ENCODE results near the gene GRID2. TPM values are rescaled to one million over a fixed set of nuclear protein-coding genes. Genes with fewer than 3 reads are reported as not detected.

The GRID2 gene
- total and polyA plus RNA-seq, 10 of the 15 experiments (the other 5 are each of a cell fraction or from before 2014, with no cell fraction given) = not detected

DNA sequence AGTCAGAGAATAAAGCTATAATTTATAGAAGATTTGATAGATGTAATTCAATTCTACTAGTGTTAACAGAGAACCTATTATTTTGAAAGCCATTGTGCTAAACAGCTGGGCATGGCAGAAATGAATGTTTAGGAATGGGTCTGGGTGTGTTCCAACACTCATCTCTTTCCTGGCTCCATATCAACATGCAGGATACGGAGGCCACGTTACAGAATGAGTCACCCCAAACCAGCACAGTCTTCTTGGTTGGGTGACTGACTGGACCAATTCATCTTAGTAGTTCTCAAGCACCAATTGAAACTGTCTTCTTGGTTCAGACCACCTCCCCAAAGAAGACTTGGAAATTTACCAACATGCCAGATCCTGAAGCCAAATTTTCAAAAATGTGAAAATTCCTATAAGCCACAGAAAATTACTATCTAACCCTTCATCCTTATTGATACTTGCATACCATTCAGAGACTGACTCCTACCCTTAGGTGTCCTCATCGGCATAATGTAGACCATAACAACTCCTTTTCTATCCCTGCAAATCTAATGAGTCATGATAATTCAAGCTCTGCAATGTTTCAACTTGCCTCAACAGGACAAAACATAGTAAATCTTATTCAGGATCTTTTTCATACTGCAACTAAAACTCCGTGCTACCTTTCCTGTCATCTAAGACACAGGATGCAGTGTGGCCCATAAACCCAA lies 1472.8 kb downstream of the GRID2 start:
- no TSS peak for BruUV-seq (replicated peaks)
- WGBS (ENCODE audit: insufficient coverage, insufficient replicate concordance, low lambda C conversion rate, missing lambda C conversion rate) = 23% methylated on average over 4 of the region's 4 CpGs
- ATAC-seq (no peak), FAIRE-seq (no peak), DNase-seq (ENCODE audit: low read depth, low spot score) (no peak)
- in situ Hi-C loops (cut with MboI) (loop anchor here (25.0 kb wide), 1 partner anchor 361 kb away; no protein-coding TSS in a partner anchor), intact Hi-C loops (cut with micrococcal nuclease; ENCODE audit: unreplicated experiment) (no loop called here)
- Histone ChIP-seq H3K36me3 (ENCODE audit: control insufficient read depth in 2 of 2, insufficient read depth in 2 of 2, low read length in 1 of 2) (no peaks in the 10 kb centered on the region), H3K4me2 (ENCODE audit: control insufficient read depth, insufficient read depth) (no peak overlapping the region), H2AFZ (ENCODE audit: control insufficient read depth, low read depth, low read length) (no peak overlapping the region), H3K79me2 (ENCODE audit: control insufficient read depth, insufficient read depth, low read length) (no peaks in the 10 kb centered on the region), H3K27ac (ENCODE audit: control insufficient read depth, insufficient read depth) (no peak overlapping the region), H3K9me3 (replicated peaks; ENCODE audit: control insufficient read depth, insufficient read depth, low read length) (no peaks in the 10 kb centered on the region), H3K27me3 (replicated peaks in 1 of 2; ENCODE audit: control insufficient read depth in 2 of 2, insufficient read depth in 2 of 2, low read length in 1 of 2) (no peaks in the 10 kb centered on the region), H3K4me1 (ENCODE audit: control insufficient read depth, insufficient read depth, low read length) (no peaks in the 10 kb centered on the region), H4K20me1 (ENCODE audit: control insufficient read depth, insufficient read depth) (no peaks in the 10 kb centered on the region), H3K9ac (ENCODE audit: control insufficient read depth, insufficient read depth, low read length) (no peak overlapping the region), H3K4me3 (no peak overlapping the region)
- ChIA-PET RAD21 (ENCODE audit: unreplicated experiment) (no interaction called here), POLR2A (no interaction called here), CTCF (interaction anchor here (1.3 to 2.9 kb wide), 5 partner anchors 9 to 66 kb away, joined by 3 to 9 read pairs (median 5); no protein-coding TSS in a partner anchor), SMC1A (ENCODE audit: uncharacterized antibody, unreplicated experiment) (interaction anchor here (0.8 to 1.1 kb wide), 3 partner anchors 8 to 15 kb away, joined by 3 read pairs; no protein-coding TSS in a partner anchor)
- TF ChIP-seq, protein P1, sequence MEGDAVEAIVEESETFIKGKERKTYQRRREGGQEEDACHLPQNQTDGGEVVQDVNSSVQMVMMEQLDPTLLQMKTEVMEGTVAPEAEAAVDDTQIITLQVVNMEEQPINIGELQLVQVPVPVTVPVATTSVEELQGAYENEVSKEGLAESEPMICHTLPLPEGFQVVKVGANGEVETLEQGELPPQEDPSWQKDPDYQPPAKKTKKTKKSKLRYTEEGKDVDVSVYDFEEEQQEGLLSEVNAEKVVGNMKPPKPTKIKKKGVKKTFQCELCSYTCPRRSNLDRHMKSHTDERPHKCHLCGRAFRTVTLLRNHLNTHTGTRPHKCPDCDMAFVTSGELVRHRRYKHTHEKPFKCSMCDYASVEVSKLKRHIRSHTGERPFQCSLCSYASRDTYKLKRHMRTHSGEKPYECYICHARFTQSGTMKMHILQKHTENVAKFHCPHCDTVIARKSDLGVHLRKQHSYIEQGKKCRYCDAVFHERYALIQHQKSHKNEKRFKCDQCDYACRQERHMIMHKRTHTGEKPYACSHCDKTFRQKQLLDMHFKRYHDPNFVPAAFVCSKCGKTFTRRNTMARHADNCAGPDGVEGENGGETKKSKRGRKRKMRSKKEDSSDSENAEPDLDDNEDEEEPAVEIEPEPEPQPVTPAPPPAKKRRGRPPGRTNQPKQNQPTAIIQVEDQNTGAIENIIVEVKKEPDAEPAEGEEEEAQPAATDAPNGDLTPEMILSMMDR (IDR thresholded peaks at IDR 0.05 in 2 of 3, conservative IDR thresholded peaks at IDR 0.05 in 1 of 3; ENCODE audit: control insufficient read depth in 2 of 3, extremely low read depth in 1 of 3, insufficient read depth in 1 of 3, low read depth in 3 of 3, low read length in 3 of 3) = no peak
- TF ChIP-seq, protein P2, sequence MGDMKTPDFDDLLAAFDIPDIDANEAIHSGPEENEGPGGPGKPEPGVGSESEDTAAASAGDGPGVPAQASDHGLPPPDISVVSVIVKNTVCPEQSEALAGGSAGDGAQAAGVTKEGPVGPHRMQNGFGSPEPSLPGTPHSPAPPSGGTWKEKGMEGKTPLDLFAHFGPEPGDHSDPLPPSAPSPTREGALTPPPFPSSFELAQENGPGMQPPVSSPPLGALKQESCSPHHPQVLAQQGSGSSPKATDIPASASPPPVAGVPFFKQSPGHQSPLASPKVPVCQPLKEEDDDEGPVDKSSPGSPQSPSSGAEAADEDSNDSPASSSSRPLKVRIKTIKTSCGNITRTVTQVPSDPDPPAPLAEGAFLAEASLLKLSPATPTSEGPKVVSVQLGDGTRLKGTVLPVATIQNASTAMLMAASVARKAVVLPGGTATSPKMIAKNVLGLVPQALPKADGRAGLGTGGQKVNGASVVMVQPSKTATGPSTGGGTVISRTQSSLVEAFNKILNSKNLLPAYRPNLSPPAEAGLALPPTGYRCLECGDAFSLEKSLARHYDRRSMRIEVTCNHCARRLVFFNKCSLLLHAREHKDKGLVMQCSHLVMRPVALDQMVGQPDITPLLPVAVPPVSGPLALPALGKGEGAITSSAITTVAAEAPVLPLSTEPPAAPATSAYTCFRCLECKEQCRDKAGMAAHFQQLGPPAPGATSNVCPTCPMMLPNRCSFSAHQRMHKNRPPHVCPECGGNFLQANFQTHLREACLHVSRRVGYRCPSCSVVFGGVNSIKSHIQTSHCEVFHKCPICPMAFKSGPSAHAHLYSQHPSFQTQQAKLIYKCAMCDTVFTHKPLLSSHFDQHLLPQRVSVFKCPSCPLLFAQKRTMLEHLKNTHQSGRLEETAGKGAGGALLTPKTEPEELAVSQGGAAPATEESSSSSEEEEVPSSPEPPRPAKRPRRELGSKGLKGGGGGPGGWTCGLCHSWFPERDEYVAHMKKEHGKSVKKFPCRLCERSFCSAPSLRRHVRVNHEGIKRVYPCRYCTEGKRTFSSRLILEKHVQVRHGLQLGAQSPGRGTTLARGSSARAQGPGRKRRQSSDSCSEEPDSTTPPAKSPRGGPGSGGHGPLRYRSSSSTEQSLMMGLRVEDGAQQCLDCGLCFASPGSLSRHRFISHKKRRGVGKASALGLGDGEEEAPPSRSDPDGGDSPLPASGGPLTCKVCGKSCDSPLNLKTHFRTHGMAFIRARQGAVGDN (IDR thresholded peaks at IDR 0.05) = no peak
- TF ChIP-seq SMAD1 (IDR thresholded peaks at IDR 0.05; ENCODE audit: low read depth, partially characterized antibody) = no peak
- no peak for TF ChIP-seq EP300 (IDR thresholded peaks at IDR 0.05; ENCODE audit: borderline replicate concordance in 1 of 2, control insufficient read depth in 1 of 2, low read depth in 2 of 2, low read length in 2 of 2)
- TF ChIP-seq MYB (IDR thresholded peaks at IDR 0.05; ENCODE audit: borderline replicate concordance, low read depth, low read length) = no peak
- TF ChIP-seq TCF7 (IDR thresholded peaks at IDR 0.05; ENCODE audit: borderline replicate concordance) = no peak
- TF ChIP-seq ZNF622 (IDR thresholded peaks at IDR 0.05) = no peak
- no peak for TF ChIP-seq FOXK2 (IDR thresholded peaks at IDR 0.05)
- TF ChIP-seq CBX3 (IDR thresholded peaks at IDR 0.05; ENCODE audit: borderline replicate concordance, low read depth) = no peak
- TF ChIP-seq TAF1 (IDR thresholded peaks at IDR 0.05; ENCODE audit: borderline replicate concordance, low read depth, low read length) = no peak
- TF ChIP-seq, protein P3, sequence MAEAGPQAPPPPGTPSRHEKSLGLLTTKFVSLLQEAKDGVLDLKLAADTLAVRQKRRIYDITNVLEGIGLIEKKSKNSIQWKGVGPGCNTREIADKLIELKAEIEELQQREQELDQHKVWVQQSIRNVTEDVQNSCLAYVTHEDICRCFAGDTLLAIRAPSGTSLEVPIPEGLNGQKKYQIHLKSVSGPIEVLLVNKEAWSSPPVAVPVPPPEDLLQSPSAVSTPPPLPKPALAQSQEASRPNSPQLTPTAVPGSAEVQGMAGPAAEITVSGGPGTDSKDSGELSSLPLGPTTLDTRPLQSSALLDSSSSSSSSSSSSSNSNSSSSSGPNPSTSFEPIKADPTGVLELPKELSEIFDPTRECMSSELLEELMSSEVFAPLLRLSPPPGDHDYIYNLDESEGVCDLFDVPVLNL (IDR thresholded peaks at IDR 0.05; ENCODE audit: low read depth, low read length) = no peak
- TF ChIP-seq, protein P4, sequence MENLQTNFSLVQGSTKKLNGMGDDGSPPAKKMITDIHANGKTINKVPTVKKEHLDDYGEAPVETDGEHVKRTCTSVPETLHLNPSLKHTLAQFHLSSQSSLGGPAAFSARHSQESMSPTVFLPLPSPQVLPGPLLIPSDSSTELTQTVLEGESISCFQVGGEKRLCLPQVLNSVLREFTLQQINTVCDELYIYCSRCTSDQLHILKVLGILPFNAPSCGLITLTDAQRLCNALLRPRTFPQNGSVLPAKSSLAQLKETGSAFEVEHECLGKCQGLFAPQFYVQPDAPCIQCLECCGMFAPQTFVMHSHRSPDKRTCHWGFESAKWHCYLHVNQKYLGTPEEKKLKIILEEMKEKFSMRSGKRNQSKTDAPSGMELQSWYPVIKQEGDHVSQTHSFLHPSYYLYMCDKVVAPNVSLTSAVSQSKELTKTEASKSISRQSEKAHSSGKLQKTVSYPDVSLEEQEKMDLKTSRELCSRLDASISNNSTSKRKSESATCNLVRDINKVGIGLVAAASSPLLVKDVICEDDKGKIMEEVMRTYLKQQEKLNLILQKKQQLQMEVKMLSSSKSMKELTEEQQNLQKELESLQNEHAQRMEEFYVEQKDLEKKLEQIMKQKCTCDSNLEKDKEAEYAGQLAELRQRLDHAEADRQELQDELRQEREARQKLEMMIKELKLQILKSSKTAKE (IDR thresholded peaks at IDR 0.05; ENCODE audit: low read depth, poor library complexity, severe bottlenecking) = no peak

All from GM12878 (cell line).